Activated CD8-positive, alpha-beta T cell treated with anti-CD3 and anti-CD28 coated beads, Interleukin-2, amount 10 ng/mL, durations not matched to agents 7 days and 5 days (primary cell): ENCODE data around the gene TLCD5. TPM values are rescaled to one million over a fixed set of nuclear protein-coding genes. Genes with fewer than 3 reads are reported as not detected.

Experiments used
- ATAC-seq: fragments of 150-1000 bp; cut with Tn5 transposase; one replicate; pipeline ENCODE4 v1.10.0; 2021; ENCODE audit warnings: moderate library complexity
- CTCF ChIA-PET: fragments of 350-600 bp; sonication (Branson Sonifier 250); formaldehyde crosslinking; loops from one replicate; lab custom pipeline; 2021; ENCODE audit warnings: antibody characterized with exemption; lab: Charles Lee
- POLR2A ChIA-PET: fragments of 350-600 bp; sonication (Branson Sonifier 250); formaldehyde crosslinking; loops from one replicate; lab custom pipeline; 2021; ENCODE audit warnings: antibody characterized with exemption; lab: Charles Lee
- DNase-seq: peaks from one replicate; pipeline ENCODE4 v3.0.0-alpha.2; 2020
- H3K27ac Mint-ChIP-seq: one replicate; pipeline ENCODE4 v1.8.0; 2021; ENCODE audit warnings: mild to moderate bottlenecking, mixed read lengths
- H3K27me3 Mint-ChIP-seq: one replicate; pipeline ENCODE4 v1.8.0; 2021; ENCODE audit warnings: low read depth, mixed read lengths
- H3K36me3 Mint-ChIP-seq: one replicate; pipeline ENCODE4 v1.8.0; 2021; ENCODE audit warnings: low read depth, mixed read lengths
- H3K4me1 Mint-ChIP-seq: one replicate; pipeline ENCODE4 v1.8.0; 2021; ENCODE audit warnings: low read depth, mixed read lengths
- H3K4me3 Mint-ChIP-seq: one replicate; pipeline ENCODE4 v1.8.0; 2021; ENCODE audit warnings: mild to moderate bottlenecking, mixed read lengths
- H3K9me3 Mint-ChIP-seq: one replicate; pipeline ENCODE4 v1.8.0; 2022; ENCODE audit warnings: mixed read lengths; ENCODE audit not compliant: insufficient read depth
- total RNA-seq, 2 experiments: library from RNA; stranded (reverse); gene quantifications; one replicate each; pipeline ENCODE4 v1.2.3, GENCODE V29; 2021

The TLCD5 gene
- total RNA-seq, 2 experiments from 2014 or later = 0.08 TPM

DNA sequence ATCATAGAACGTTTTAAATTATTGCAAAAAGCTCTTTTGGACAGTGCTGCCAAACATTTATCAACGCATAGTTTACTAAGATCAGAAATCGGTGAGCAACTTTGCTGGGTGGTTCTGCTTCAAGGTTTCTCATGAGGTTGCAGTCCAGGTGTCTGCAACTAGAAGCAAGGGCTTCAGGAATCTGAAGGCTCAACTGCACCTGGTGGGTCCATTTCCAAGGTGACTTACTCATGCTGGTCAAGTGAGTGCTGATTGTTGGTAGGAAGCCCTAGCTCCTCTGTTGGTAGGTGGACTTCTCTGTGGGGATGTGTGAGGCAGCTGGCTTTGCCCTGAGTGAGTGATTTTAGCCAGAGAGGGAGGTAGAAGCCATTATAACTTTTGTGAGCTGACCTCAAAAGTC lies 33.6 kb downstream of the TLCD5 start:
- Mint-ChIP-seq H3K4me1 (no peaks in the 10 kb centered on the region), H3K4me3 (no peak overlapping the region), H3K9me3 (no peaks in the 10 kb centered on the region), H3K27me3 (peaks cover 30% of the 10 kb centered on the region), H3K27ac (no peak overlapping the region), H3K36me3 (no peaks in the 10 kb centered on the region)
- no peak for DNase-seq
- ATAC-seq = no peak
- ChIA-PET CTCF (no interaction called here), POLR2A (no interaction called here)

DNA sequence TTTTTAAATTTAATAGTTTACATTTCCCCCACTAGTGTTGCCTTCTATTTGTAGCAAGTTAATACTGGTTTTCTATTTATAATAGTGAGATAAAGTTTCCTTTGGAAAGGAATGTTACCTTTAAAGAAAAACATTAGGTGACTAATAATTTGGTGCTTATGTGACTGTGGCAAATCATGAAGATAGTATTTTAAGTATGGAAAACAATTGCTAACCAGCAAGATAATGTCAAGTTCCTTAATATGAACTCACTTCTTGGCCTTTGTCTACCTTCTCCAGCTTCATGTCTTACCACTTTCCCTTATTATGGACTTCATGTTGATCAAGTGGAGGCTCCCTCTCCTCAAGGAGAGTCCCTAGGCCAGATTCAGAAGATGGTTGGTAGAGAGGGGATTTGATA lies 38.3 kb downstream of the TLCD5 start:
- peaks cover 18% of the 10 kb centered on the region for H3K27me3 Mint-ChIP-seq

GRCh38 chr11:120365512-120365911 lies 40.4 kb downstream of the TLCD5 start:
- no peak for DNase-seq
- ChIA-PET POLR2A (no interaction called here), CTCF (no interaction called here)
- H3K27me3 Mint-ChIP-seq = peaks cover 10% of the 10 kb centered on the region
- no peak overlapping the region for H3K27ac Mint-ChIP-seq
- no peaks in the 10 kb centered on the region for H3K4me1 Mint-ChIP-seq
- H3K9me3 Mint-ChIP-seq = no peaks in the 10 kb centered on the region
- no peaks in the 10 kb centered on the region for H3K36me3 Mint-ChIP-seq
- no peak overlapping the region for H3K4me3 Mint-ChIP-seq
- ATAC-seq = no peak

More for the DNA sequence above, 38.3 kb downstream of the TLCD5 start:
- POLR2A ChIA-PET = interaction anchor here (0.5 kb wide), 1 partner anchor 129 kb away, joined by 3 read pairs; no protein-coding TSS in a partner anchor
- Mint-ChIP-seq H3K9me3 (no peaks in the 10 kb centered on the region), H3K27ac (no peak overlapping the region), H3K4me1 (no peaks in the 10 kb centered on the region), H3K36me3 (no peaks in the 10 kb centered on the region), H3K4me3 (no peak overlapping the region)
- ATAC-seq = no peak
- no peak for DNase-seq
- CTCF ChIA-PET = no interaction called here

- Mint-ChIP-seq H3K4me3 (no peak overlapping the region), H3K4me1 (no peaks in the 10 kb centered on the region), H3K9me3 (no peaks in the 10 kb centered on the region), H3K36me3 (no peaks in the 10 kb centered on the region), H3K27me3 (peaks cover 13% of the 10 kb centered on the region), H3K27ac (no peak overlapping the region)
- no peak for DNase-seq
- CTCF ChIA-PET = no interaction called here
- no peak for ATAC-seq
- POLR2A ChIA-PET = no interaction called here
These were observed 47.2 kb downstream of the TLCD5 start for GRCh38 chr11:120372296-120372695.

- peaks cover 4% of the 10 kb centered on the region for H3K9me3 Mint-ChIP-seq
- peaks cover 4% of the 10 kb centered on the region for H3K36me3 Mint-ChIP-seq
- POLR2A ChIA-PET = no interaction called here
- CTCF ChIA-PET = no interaction called here
- no peaks in the 10 kb centered on the region for H3K4me1 Mint-ChIP-seq
- no peak overlapping the region for H3K27ac Mint-ChIP-seq
- peaks cover 17% of the 10 kb centered on the region for H3K27me3 Mint-ChIP-seq
- ATAC-seq (no peak), DNase-seq (no peak)
- H3K4me3 Mint-ChIP-seq = no peak overlapping the region
These were observed 50.0 kb downstream of the TLCD5 start for GRCh38 chr11:120375076-120375475.

- H3K36me3 Mint-ChIP-seq = peaks cover 4% of the 10 kb centered on the region
- peaks cover 24% of the 10 kb centered on the region for H3K27me3 Mint-ChIP-seq
- ATAC-seq (no peak), DNase-seq (no peak)
- peaks cover 4% of the 10 kb centered on the region for H3K9me3 Mint-ChIP-seq
- H3K27ac Mint-ChIP-seq = no peak overlapping the region
- no peaks in the 10 kb centered on the region for H3K4me1 Mint-ChIP-seq
- no peak overlapping the region for H3K4me3 Mint-ChIP-seq
- POLR2A ChIA-PET = no interaction called here
- CTCF ChIA-PET = no interaction called here
These were observed 51.6 kb downstream of the TLCD5 start for GRCh38 chr11:120376547-120377182.

DNA sequence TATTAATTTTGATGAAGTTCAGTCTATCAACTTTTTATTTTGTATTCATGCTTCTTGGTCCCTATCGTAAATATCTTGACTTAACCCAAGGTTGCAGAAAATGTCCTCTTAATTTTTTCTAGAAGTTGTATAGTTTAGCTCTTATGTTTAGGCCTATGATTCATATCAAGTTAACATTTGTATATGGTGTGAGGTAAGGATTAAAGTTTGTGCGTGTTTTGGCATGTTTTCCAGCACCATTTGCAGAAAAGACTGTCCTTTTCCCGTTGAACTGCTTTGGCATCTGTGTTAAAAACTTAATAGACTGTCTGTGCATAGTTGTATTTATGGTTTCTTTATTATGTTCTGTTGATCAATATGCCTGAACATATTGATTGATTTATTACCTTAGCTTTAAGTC lies 53.4 kb downstream of the TLCD5 start:
- Mint-ChIP-seq H3K27ac (no peak overlapping the region), H3K27me3 (peaks cover 23% of the 10 kb centered on the region), H3K36me3 (peaks cover 4% of the 10 kb centered on the region), H3K4me3 (no peak overlapping the region), H3K4me1 (no peaks in the 10 kb centered on the region), H3K9me3 (peaks cover 4% of the 10 kb centered on the region)
- POLR2A ChIA-PET = no interaction called here
- no peak for DNase-seq
- ATAC-seq = no peak
- CTCF ChIA-PET = no interaction called here

- Mint-ChIP-seq H3K27ac (no peak overlapping the region), H3K27me3 (peaks cover 26% of the 10 kb centered on the region), H3K4me3 (no peak overlapping the region), H3K36me3 (peaks cover 4% of the 10 kb centered on the region), H3K4me1 (no peaks in the 10 kb centered on the region), H3K9me3 (peaks cover 4% of the 10 kb centered on the region)
- CTCF ChIA-PET = no interaction called here
- DNase-seq (no peak), ATAC-seq (no peak)
- POLR2A ChIA-PET = no interaction called here
These were observed 56.3 kb downstream of the TLCD5 start for GRCh38 chr11:120381401-120381800.

Other genes starting within 250 kb of the TLCD5 start
- not detected for gene TRIM29, start 187.2 kb upstream of the TLCD5 start, total RNA-seq
- 1 to 10 TPM; 5.3 TPM for gene OAF, start 114.3 kb upstream of the TLCD5 start, total RNA-seq
- gene POU2F3, start 85.2 kb upstream of the TLCD5 start, total RNA-seq = not detected
- gene ARHGEF12, start 11.1 kb downstream of the TLCD5 start, total RNA-seq = 10 to 100 TPM in 1 of 2 experiments, 1 to 10 TPM in 1; 9.6 to 10.0 TPM
- not detected for gene GRIK4, start 186.4 kb downstream of the TLCD5 start, total RNA-seq